AG09319 (cell line): ENCODE data around the gene SORCS3.

Experiments
- DNase-seq: peaks from one replicate; pipeline ENCODE4 v3.0.0-alpha.2; 2010; ENCODE audit warnings: low read depth; ENCODE audit errors: extremely low read depth
- CTCF ChIP-seq: IDR thresholded peaks from 2 replicates; pipeline ENCODE4 v1.5.1; 2011; ENCODE audit warnings: low read depth, mild to moderate bottlenecking, inconsistent platforms, low read length, moderate library complexity

The SORCS3 gene

GRCh38 chr10:105253515-105254212 is 612.6 kb downstream of the SORCS3 start:
- TF ChIP-seq CTCF: no peak
- no peak for DNase-seq

- TF ChIP-seq CTCF: no peak
- DNase-seq: no peak
Observed at GRCh38 chr10:105258036-105258673, 617.1 kb downstream of the SORCS3 start.

- TF ChIP-seq CTCF: no peak
- DNase-seq: no peak
Observed at GRCh38 chr10:105258674-105259065, 617.6 kb downstream of the SORCS3 start.

- DNase-seq: no peak
- no peak for TF ChIP-seq CTCF
Observed at GRCh38 chr10:105259201-105259600, 618.1 kb downstream of the SORCS3 start.

GRCh38 chr10:105262666-105263065 is 621.6 kb downstream of the SORCS3 start:
- DNase-seq: no peak
- no peak for TF ChIP-seq CTCF

- no peak for DNase-seq
- TF ChIP-seq CTCF: no peak
Observed at GRCh38 chr10:105266966-105267539, 626.0 kb downstream of the SORCS3 start.

- no peak for TF ChIP-seq CTCF
- DNase-seq: no peak
Observed at GRCh38 chr10:105268961-105269360, 627.9 kb downstream of the SORCS3 start.
